Fibroblast of gingiva (primary cell): Measurements from ENCODE around the gene TRPV2.
A peak's percentile ranks its signal among the peaks of the same experiment; 100 is the strongest.

Experiments
- DNase-seq: peaks from one replicate; pipeline ENCODE4 v3.0.0-alpha.2; 2011; ENCODE audit warnings: low read depth

Gene TRPV2

GRCh38 chr17:16474012-16474725, 58.8 kb downstream of the TRPV2 start:
- DNase-seq = no peak

- DNase-seq = no peak
Observed at GRCh38 chr17:16475179-16475704, 59.9 kb downstream of the TRPV2 start.

GRCh38 chr17:16477255-16477654, 61.9 kb downstream of the TRPV2 start:
- DNase-seq = peak; percentile 69

GRCh38 chr17:16477666-16478065, 62.3 kb downstream of the TRPV2 start:
- no peak for DNase-seq

- no peak for DNase-seq
Observed at GRCh38 chr17:16478649-16479048, 63.3 kb downstream of the TRPV2 start.

GRCh38 chr17:16479264-16479663, 63.9 kb downstream of the TRPV2 start:
- no peak for DNase-seq

- DNase-seq = no peak
Observed at GRCh38 chr17:16480995-16481394, 65.6 kb downstream of the TRPV2 start.

GRCh38 chr17:16482253-16482652, 66.9 kb downstream of the TRPV2 start:
- DNase-seq = no peak

- no peak for DNase-seq
Observed at GRCh38 chr17:16483021-16483645, 67.8 kb downstream of the TRPV2 start.

DNA sequence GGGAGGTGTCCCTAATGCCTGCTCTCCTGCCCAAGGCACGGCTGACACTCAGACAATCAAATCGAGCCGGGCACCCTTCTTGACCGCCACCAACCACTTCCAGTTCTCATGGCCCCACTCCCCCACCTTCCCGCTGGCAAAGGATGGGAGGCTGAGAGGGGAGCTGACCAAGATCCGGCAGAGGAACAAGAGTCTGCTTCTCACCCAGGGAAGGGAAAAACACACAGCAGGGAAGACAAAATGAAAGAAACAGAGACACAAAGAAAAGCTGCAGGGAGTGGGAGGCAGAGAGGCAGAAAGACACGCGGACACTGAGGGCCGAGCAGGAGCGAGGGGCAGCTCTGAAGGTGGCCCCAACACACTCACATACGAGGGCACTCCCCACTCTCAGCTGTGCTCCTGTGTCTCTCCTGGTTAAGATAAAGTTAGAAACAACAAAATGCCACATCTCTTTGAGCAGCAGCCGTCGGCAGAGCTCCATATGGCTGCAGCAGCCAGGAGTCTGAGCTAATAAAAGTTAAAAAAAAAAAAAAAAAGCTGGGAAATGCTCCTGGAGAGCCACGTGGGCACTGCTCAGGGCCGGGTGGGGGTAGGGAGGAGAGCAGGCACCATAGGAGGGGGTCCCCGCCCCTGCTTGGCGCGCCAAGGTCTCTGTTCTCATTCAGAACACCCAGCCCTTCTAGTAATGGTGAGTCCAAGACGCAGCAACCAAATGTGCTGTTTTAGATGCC, 69.2 kb downstream of the TRPV2 start:
- DNase-seq = no peak
